Measurements from ENCODE around the gene HAX1. TPM values are rescaled to one million over a fixed set of nuclear protein-coding genes. Genes with fewer than 3 reads are reported as not detected.

HAX1 gene
- 18.6 and 24.9 TPM in 2 replicates for total RNA-seq (2013; cell fraction: nucleolus; rRNA removed)
- total RNA-seq (2014; rRNA removed) (145 and 146 TPM in 2 replicates), total RNA-seq (2014; rRNA removed; fragmentation: Illumina TruSeq; extraction: Trizol) (141 and 145 TPM in 2 replicates), total RNA-seq (2021) (95.3 and 99.4 TPM in 2 replicates), polyA plus RNA-seq (2011; rRNA removed) (100 and 142 TPM in 2 replicates), polyA plus RNA-seq (2014; fragmentation: Illumina TruSeq; extraction: Trizol) (145 and 177 TPM in 2 replicates), polyA plus RNA-seq (2014; fragmentation: Nextera tagmentation; extraction: Ambion mirVana) (100 to 1,000 TPM; 249 to 288 TPM), polyA plus RNA-seq (2014; rRNA removed) (148 and 149 TPM in 2 replicates), polyA plus RNA-seq (2016; fragmentation: Nextera tagmentation; extraction: Ambion mirVana) (100 to 1,000 TPM; 160 to 169 TPM), polyA minus RNA-seq (2011; rRNA and poly(A)+ RNA removed) (53.5 and 83.3 TPM in 2 replicates), Bru-seq, nascent RNA (percentile 87 among the genes with signal in this experiment), BruChase-seq, experiment 1, labeled RNA remaining after a 6-hour chase (percentile 93 among the genes with signal in this experiment), BruChase-seq, experiment 2, labeled RNA remaining after a 2-hour chase (percentile 90 among the genes with signal in this experiment)
- 60.1 TPM for polyA plus RNA-seq (2011; ENCODE audit: low read depth)
- 123 and 126 TPM in 2 replicates for polyA plus RNA-seq (2011; cell fraction: cytosol; rRNA removed)
- 83.9 and 130 TPM in 2 replicates for polyA plus RNA-seq (2011; cell fraction: nucleus; rRNA removed)
- polyA plus RNA-seq (2012), result 100 and 109 TPM in 2 replicates
- 22.9 and 29.2 TPM in 2 replicates for polyA minus RNA-seq (2011; cell fraction: cytosol; rRNA and poly(A)+ RNA removed)
- 15.5 and 22.0 TPM in 2 replicates for polyA minus RNA-seq (2011; cell fraction: nucleus; rRNA and poly(A)+ RNA removed)
- long read RNA-seq, experiment 1, transcript HAX1-201 (7 exons, 1,227 nt), result major isoform, 51 of 63 reads
- long read RNA-seq, experiment 1, transcript HAX1-204 (7 exons, 914 nt), result minor isoform, 6 of 63 reads
- long read RNA-seq, experiment 1, partial matches to known transcripts, result 1 of 63 reads
- long read RNA-seq, experiment 1, other reads (novel, unspliced or antisense), result 2 of 63 reads
- long read RNA-seq, experiment 2, transcript HAX1-204 (7 exons, 914 nt), result minor isoform, 13 of 324 reads
- long read RNA-seq, experiment 2, transcript HAX1-201 (7 exons, 1,227 nt), result major isoform, 282 of 324 reads
- long read RNA-seq, experiment 2, partial matches to known transcripts, result 7 of 324 reads
- long read RNA-seq, experiment 2, other reads (novel, unspliced or antisense), result 19 of 324 reads

GRCh38 chr1:154272217-154272998 is at the start of gene HAX1:
TSS of gene HAX1 (plus strand) at chr1:154272629. CDS start at chr1:154272724, 95 bp downstream.
- peak; percentile 96 for ATAC-seq
- WGBS (ENCODE audit: insufficient coverage, insufficient replicate concordance, low lambda C conversion rate, missing lambda C conversion rate), result under 1% methylated on average over 47 of the region's 47 CpGs
- RAD21 ChIA-PET (ENCODE audit: unreplicated experiment), result interaction anchor here (0.6 to 2.0 kb wide), 17 partner anchors 8 to 758 kb away, joined by 3 to 16 read pairs (median 4); partner anchors contain the start of gene UBAP2L
- POLR2A ChIA-PET, result interaction anchor here (0.6 to 2.8 kb wide), 11 partner anchors 26 to 683 kb away, joined by 3 to 13 read pairs (median 6); partner anchors contain the start of genes INTS3, PBXIP1 and UBAP2L
- in situ Hi-C loops (cut with MboI), result loop anchor here (5.0 kb wide), 1 partner anchor 280 kb away; the partner anchor contains the start of gene RPS27
- Histone ChIP-seq H3K9ac (ENCODE audit: control insufficient read depth, insufficient read depth, low read length) (peak within 1 kb of the TSS; percentile 90), H3K9me3 (replicated peaks; ENCODE audit: control insufficient read depth, insufficient read depth, low read length) (no peaks in the 10 kb centered on the region), H4K20me1 (ENCODE audit: control insufficient read depth, insufficient read depth) (no peaks in the 10 kb centered on the region), H3K27ac (ENCODE audit: control insufficient read depth, insufficient read depth) (peak within 1 kb of the TSS; percentile 89), H2AFZ (ENCODE audit: control insufficient read depth, low read depth, low read length) (peak within 1 kb of the TSS; percentile 89), H3K4me3 (peak within 1 kb of the TSS; percentile 99), H3K4me1 (ENCODE audit: control insufficient read depth, insufficient read depth, low read length) (peaks cover 10% of the 10 kb centered on the region), H3K79me2 (ENCODE audit: control insufficient read depth, insufficient read depth, low read length) (peaks cover 13% of the 10 kb centered on the region), H3K4me2 (ENCODE audit: control insufficient read depth, insufficient read depth) (peak within 1 kb of the TSS; percentile 92), H3K36me3 (ENCODE audit: control insufficient read depth in 2 of 2, insufficient read depth in 2 of 2, low read length in 1 of 2) (peaks cover 8 to 18% of the 10 kb centered on the region in 2 experiments; a peak in 3 of 4 replicates), H3K27me3 (replicated peaks in 1 of 2; ENCODE audit: control insufficient read depth in 2 of 2, insufficient read depth in 2 of 2, low read length in 1 of 2) (no peaks in the 10 kb centered on the region)
- intact Hi-C loops (cut with micrococcal nuclease; ENCODE audit: unreplicated experiment), result loop anchor here (1.0 to 5.0 kb wide), 5 partner anchors 62 to 475 kb away; partner anchors contain the start of gene RPS27
- SMC1A ChIA-PET (ENCODE audit: uncharacterized antibody, unreplicated experiment), result interaction anchor here (0.6 to 6.6 kb wide), 19 partner anchors 9 to 639 kb away, joined by 3 to 48 read pairs (median 3); partner anchors contain the start of gene TPM3
- CTCF ChIA-PET, result interaction anchor here (0.6 to 4.5 kb wide), 29 partner anchors 12 to 762 kb away, joined by 3 to 54 read pairs (median 3); partner anchors contain the start of genes CRTC2, RPS27 and SLC39A1
- peak; percentile 100 for FAIRE-seq
- peak; percentile 100 for DNase-seq (ENCODE audit: low read depth, low spot score)
- BruUV-seq (replicated peaks), result no TSS peak
- TF ChIP-seq KLF5 (IDR thresholded peaks at IDR 0.05; ENCODE audit: partially characterized antibody) (peak; percentile 16), ZBTB33 (IDR thresholded peaks at IDR 0.05) (no peak), IKZF2 (IDR thresholded peaks at IDR 0.05) (peak; percentile 34 to 40; a peak in 1 of 4 replicates), TAF1 (IDR thresholded peaks at IDR 0.05; ENCODE audit: borderline replicate concordance, low read depth, low read length) (peak; percentile 91), MTA3 (IDR thresholded peaks at IDR 0.05; ENCODE audit: borderline replicate concordance, low read length) (peak; percentile 65; the same call in 1 of the 2 replicates), BCL3 (IDR thresholded peaks at IDR 0.05; ENCODE audit: borderline replicate concordance, insufficient read depth, low read depth, low read length, poor library complexity, severe bottlenecking) (peak; percentile 69), PRDM15 (CRISPR knock-in tag; IDR thresholded peaks at IDR 0.05) (no peak)
